GM19324 (cell line): ENCODE results near the gene PAPSS2.

Experiments used
- ATAC-seq: cut with Tn5 transposase; IDR thresholded peaks from one replicate; pipeline ENCODE4 v1.9.1; 2021; ENCODE audit warnings: mild to moderate bottlenecking, moderate library complexity; ENCODE audit not compliant: unreplicated experiment, low FRiP score

The PAPSS2 gene

GRCh38 chr10:87765666-87766376 is 106.1 kb downstream of the PAPSS2 start:
- no peak for ATAC-seq

GRCh38 chr10:87767253-87767652 is 107.6 kb downstream of the PAPSS2 start:
- ATAC-seq = no peak

- ATAC-seq = no peak
Observed at GRCh38 chr10:87771871-87772500, 112.3 kb downstream of the PAPSS2 start.

GRCh38 chr10:87775766-87776165 is 116.1 kb downstream of the PAPSS2 start:
- no peak for ATAC-seq

GRCh38 chr10:87776328-87776727 is 116.7 kb downstream of the PAPSS2 start:
- ATAC-seq = no peak

GRCh38 chr10:87781545-87781944 is 121.9 kb downstream of the PAPSS2 start:
- no peak for ATAC-seq

- no peak for ATAC-seq
Observed at GRCh38 chr10:87782721-87783120, 123.0 kb downstream of the PAPSS2 start.

- no peak for ATAC-seq
Observed at GRCh38 chr10:87786421-87786820, 126.7 kb downstream of the PAPSS2 start.

GRCh38 chr10:87790185-87790584 is 130.5 kb downstream of the PAPSS2 start:
- no peak for ATAC-seq

- no peak for ATAC-seq
Observed at GRCh38 chr10:87794285-87794684, 134.6 kb downstream of the PAPSS2 start.
